NCI-H1105 treated with DMSO at 0.1 percent for 48 hours (cell line): ENCODE data around the gene MARK4.
"Not testable (repeated sequence)": the region's sequence is repeated elsewhere in the genome, so short reads cannot be mapped to it uniquely, and the experiment has no call there.

Experiments
- DNase-seq: peaks from one replicate; lab custom pipeline; 2025; lab: John Stamatoyannopoulos, UW

The MARK4 gene

DNA sequence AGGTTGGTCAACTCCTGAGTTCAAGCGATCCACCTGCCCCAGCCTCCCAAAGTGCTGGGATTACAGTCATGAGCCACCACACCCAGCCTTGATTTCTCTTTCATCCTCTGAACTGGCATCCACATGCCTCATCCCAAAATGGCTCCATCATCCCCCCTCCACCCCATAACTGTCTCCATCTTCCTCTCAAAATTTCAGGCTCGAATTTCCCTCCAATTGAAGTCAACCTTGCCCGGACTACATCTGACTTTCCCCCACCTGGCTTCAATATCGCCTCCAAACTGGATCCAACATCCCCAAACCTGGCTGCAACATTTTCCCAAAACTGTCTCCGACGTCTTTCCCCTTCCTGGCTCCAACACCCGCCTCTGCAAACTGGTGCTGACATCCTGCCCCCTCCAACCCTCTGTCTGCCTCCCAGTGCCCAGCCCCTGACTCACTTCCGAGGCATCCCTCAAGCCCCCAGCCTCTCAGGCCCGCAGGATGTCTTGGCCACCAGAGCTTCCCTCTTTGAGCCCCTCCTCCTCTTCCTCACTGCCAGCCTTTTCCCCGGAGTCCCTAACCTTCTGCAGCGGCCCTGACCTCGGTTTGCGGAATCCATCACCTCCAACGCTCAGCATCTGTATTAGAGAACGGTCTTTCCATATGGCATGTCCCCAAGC is 6.8 kb upstream of the MARK4 start:
- no peak for DNase-seq

DNA sequence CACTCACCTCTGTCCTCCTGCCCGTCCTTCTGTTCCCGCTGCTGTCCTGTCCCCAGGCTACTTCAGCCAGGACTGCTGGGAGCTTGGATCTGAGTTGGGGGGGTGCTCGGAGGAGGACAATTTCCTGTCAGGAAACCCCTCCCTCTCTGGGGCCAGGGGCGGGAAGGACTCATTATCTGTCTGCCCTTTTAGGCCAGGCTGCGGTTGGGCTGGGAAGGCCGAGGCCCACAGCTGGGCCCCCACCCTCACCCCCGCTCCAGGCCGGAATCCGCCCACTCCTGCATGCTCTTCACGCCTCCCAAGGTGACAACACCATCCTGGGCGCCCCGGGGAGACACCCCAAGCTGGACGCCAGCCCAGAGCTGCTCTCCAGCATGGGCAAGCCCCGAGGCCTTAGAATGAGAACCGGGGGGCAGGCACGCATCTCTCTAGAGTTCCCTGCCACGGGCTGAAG is 5.7 kb upstream of the MARK4 start, which contains the start of gene EXOC3L2:
TSS of gene EXOC3L2 (minus strand) at position 74 of the 454 bp plus-strand sequence. CDS start 6,362 bp downstream, outside the sequence.
- no peak for DNase-seq

DNA sequence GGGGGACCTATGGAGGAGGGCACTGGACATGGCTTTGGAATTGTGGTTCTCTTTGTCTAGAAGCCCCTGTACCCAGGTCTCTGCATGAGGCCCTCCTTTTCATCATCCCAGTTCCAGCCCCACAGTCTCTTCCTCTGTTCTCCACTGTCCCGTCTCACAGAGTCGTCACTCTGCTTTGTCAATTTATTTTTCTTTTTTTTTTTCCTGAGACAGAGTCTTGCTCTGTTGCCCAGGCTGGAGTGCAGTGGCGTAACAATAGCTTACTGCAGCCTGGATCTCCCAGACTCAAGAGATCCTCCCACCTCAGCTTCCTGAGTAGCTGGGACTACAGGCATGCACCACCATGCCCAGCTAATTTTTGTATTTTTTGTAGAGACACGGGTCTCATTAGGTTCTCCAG is 5.2 kb upstream of the MARK4 start:
- DNase-seq = no peak

DNA sequence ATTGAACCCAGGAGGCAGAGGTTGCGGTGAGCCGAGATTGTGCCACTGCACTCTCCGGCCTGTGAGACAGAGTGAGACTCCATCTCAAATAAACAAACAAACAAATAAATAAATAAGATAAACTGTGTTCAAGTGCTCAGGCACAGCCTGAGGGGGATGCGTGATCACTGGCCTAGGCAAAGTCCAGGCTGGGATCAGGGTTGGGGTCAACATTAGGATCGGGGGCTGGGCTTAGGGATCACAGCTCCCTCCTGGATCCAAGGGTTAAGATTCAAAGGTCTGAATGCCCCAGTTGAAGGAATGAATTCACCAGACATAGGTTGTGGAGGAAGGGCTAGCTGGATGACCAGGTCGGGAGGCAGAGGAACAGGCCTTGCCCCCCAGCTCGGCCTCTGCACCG is 3.9 kb upstream of the MARK4 start:
- DNase-seq = no peak

DNA sequence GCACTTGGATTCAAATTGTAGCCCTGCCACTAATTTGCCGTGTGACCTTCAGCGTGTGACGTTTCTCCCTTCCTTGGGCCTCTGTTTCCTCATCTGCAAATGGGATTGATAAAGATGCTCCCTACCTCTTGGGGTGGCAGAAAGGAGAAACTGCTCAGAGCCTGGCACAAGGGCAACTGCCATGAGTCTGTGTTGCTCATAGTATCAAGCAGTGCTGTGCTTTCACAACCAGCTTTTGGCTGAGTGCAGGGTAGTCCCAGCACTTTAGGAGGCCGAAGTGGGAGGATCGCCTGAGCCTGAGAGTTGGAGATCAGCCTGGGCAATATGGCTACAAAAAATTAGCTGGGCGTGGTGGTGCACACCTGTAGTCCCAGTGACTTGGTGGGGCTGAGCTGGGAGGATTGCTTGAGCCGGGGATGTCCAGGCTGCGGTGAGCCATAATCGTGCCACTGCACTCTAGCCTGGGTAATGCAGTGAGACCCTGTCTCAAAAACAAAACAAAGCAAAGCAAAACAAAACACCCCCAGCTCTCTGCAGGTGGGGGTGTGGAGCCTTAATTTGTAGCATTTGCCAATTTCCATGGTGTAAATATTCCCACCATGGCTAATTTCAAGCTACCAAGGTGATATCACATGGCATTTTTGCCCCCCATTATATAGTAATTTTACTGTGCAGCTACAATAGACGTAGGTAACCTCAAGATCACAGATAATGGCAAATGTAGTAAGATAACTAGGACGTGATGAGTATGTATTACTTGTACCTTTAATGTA is 1.6 kb upstream of the MARK4 start:
- DNase-seq = no peak

DNA sequence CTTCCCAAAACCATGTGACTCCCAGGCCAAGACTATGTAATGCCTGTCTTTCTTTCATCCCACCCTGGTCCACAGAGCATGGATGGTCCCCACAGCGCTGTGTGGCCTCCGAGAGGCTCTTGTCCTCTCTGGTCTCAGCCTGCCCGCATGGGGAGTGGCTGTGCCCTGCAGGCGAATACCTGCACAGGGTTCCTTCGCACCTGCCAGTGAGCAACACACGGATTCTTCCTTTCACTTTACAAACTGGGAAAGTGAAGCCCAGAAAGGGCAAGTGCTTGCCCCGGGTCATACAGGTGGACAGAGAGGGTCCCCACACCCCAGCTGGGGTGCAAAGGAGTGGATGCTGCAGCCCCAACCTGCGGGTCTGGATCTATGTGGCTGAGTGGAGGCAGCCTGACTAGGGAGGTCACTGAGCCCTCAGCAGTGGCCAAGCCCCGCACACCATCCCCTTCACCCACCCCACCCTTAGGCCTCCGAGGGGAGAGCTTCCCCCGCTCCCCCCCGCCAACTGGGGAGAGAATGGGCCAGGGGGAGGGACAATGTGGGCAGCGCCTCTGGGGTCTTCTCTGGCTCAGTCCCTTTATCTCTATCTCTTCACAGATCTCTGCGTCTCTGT is 747 bp upstream of the MARK4 start:
- DNase-seq = peak; percentile 7

DNA sequence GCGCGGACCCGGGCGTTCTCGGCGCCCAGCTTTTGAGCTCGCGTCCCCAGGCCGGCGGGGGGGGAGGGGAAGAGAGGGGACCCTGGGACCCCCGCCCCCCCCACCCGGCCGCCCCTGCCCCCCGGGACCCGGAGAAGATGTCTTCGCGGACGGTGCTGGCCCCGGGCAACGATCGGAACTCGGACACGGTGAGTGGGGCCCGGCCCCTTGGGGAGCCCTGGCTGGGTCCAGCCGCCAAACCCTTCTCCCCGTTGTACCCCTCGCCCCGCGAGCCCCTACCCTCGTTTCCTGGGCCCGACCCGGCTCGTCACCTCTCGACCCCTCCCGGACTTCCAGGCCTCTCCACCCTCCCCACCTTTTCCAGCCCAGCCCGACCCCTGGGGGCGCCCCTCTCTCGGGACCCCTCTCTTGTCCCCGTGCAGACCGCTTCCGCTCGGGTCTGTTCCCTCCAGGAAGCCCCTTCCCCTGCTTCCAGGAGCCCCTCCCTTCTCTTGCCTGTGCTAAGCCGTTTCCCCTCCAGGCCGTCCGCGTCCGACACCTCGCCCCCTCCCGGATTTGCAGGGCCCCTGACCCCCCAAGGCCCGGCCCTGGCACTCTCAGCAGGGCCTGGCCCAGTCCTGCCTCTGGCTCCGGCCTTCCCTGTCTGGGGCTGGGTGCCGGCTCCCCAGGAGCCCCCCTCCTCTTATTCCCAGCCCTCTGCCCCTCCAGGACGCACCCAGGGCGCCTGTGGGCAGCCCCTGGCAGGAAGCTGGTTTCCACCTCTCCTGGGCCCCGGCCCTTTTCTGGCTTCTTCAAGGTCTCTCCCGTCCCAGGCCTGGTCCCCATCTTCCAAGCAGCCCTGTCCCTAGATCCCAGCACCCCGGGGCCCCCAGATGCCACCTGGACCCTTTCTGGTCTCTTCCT is 632 bp downstream of the MARK4 start:
- DNase-seq = no peak

DNA sequence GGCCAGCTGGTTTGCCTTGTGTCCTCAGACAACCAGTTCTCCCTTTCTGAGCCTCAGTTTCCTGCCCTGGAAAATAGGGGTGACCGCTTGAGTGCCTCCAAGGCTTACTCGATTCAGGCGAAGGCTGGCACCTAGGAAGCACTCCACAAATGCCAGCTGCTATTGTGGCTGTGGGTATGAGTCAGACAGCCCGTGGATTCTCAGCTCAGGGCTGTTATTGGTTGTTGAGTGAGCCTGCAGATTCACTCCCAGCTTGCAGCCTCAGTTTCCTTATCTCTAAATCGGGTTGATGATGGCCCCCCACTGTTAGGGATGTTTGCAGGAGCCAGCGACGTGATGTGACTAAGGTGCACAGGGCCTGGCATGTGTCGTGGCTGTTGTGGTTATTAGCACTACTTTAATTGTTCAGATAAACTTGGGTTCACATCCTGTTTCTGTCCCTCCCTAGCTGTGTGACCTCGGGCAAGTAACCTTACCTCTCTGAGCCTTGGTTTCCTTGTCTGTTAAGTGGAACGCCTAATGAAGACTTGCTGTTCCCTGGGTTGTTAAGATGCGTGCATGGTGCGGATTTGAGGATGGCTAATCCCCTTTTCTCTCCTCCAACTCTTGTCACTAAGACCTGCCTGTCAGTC is 2.4 kb downstream of the MARK4 start:
- DNase-seq = no peak

DNA sequence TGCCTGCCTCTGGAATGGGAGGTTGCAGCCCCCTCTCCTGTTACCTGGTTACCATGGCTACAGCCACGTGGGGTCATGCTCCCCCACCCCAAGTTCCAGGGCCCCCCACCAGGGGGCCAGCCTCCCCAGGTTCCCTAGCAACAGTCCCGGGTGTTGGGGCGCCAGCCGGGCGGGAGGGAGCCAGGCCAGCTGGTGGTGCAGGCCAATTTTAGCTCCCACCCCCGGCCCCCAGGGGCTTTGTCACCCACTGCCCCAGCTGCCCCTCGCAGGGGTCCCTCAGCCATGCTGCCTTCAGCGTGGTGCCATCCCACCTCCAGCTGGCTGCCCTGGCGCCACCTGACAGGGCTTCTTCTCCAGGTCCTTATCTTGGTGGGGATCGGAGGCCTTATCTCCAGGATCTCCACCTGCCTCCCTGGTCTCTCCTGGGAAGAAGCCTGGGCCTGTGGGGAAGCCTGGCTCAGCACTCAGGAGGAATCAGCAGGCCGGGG is 3.0 kb downstream of the MARK4 start:
- DNase-seq = no peak

DNA sequence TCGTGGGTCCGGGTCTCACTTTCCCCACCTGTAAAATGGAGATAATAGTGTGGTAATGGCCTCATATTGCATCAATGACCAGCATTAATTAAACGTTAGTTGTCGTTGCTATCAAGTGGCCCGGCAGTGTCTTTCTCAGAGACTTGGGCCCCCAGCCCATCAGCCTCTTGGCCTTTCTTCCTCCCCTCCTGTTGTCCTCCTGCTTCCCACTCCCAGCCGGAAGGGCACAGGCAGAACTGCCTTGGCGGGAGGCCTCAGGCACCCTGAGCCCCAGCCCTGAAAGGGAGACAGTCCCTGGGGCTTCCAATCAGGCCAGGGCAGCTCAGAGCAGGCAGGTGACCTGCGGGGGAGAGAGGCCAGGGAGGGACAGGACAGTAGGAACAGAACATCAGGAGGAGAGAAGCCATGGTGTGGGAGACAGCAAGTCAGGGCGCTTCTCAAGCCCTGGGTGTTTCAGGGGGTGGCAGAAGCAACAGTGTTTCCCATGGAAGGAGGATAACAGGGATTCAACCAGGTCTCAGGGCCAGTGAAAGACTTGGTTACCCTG is 4.6 kb downstream of the MARK4 start:
- DNase-seq = no peak

DNA sequence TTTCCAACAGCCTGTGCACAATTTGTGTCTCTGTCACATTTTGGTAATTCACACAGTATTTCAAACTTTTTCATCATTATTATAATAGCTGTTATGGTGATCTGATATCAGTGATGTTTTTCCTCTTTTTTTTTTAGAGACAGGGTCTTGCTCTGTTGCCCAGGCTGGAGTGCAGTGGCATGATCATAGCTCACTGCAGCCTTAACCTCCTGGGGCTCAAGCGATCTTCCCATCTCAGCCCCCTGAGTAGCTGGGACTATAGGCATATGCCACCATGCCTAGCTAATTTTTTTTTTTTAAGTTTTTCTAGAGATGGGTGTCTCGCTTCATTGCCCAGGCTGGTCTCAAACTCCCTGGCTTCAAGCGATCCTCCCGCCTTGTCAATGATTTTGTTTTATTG is 5.8 kb downstream of the MARK4 start:
- no peak for DNase-seq

DNA sequence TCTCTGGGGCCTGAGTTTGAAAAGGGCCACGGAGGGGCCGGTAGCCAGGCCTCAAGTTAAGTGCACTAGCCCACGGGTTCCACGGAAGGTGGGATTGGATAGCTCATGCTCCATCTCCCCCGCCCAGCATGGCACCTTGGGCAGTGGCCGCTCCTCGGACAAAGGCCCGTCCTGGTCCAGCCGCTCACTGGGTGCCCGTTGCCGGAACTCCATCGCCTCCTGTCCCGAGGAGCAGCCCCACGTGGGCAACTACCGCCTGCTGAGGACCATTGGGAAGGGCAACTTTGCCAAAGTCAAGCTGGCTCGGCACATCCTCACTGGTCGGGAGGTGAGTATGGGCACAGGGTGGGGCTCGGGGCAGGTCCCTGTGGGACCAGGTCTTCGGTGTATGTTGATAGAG is 7.8 kb downstream of the MARK4 start:
- DNase-seq = no peak

DNA sequence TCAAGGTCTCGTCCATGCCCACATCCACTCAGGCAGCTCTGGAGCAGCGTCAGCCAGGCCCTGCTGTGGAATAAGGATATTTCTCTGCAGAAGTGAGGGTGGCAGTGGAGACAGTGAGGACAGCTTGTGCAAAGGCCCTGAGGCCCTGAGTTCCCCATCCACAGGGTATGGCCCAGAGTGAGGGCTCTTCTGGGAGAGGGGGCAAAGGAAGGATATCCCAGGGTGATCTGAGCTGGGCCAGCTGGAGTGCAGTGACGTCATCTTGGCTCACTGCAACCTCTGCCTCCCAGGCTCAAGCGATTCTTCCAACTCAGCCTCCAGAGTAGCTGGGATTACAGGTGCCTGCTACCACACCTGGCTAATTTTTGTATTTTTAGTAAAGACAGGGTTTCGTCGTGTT is 11.5 kb downstream of the MARK4 start:
- no peak for DNase-seq

DNA sequence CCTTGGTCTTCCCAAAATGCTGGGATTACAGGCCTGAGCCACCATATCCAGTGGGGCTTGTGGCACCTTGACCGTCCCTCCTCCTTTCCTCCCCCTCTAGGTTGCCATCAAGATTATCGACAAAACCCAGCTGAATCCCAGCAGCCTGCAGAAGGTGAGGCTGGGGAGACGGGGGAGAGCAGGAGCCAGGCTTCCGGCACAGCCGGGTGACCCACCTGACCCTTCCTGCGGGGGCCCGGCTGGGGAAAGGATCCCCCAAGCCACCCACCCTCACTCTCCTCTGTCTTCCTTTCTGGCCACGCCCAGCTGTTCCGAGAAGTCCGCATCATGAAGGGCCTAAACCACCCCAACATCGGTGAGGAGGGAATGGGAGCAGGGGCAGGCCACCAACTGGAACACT is 11.9 kb downstream of the MARK4 start:
- no peak for DNase-seq

DNA sequence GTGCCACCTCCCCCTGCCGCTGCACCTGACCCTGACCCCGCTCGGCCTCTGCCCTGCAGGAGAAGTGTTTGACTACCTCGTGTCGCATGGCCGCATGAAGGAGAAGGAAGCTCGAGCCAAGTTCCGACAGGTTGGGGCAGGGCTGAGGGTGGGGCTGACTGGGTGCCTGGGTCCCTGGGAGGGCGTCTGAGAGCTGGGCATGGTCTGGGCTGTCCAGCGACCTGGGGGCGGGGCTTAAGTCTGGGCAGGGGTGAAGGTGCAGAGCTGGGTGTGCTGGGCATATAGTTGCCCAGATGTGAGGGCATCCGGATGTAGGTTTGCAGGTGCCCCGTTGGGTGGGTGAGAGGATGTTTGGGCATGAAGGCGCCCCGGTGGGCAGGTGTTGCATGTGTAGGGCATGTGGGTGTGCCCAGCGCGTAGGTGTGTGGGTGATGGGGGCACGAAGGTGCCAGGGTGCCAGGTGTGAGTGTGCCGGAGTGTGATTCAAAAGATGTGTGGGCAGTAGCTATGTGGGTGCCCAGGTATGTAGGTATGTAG is 13.8 kb downstream of the MARK4 start:
- no peak for DNase-seq

DNA sequence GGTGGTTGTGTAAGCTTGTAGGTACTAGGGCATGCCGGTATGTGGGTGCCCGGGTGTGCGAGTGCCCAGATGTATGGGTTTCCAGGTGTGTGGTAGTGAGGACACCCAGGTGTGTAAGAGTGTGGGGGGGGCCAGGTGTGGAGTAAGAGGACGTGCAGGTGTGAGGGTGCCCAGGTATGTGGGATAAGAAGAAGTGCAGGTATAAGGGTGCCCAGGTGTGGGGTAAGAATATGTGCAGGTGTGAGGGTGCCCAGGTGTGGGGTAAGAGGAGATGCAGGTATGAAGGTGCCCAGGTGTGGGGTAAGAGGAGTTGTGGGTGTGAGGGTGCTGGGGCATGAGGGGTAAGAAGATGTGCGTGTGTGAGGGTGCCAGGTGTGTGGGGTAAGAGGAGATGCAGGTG is 14.3 kb downstream of the MARK4 start:
- no peak for DNase-seq

DNA sequence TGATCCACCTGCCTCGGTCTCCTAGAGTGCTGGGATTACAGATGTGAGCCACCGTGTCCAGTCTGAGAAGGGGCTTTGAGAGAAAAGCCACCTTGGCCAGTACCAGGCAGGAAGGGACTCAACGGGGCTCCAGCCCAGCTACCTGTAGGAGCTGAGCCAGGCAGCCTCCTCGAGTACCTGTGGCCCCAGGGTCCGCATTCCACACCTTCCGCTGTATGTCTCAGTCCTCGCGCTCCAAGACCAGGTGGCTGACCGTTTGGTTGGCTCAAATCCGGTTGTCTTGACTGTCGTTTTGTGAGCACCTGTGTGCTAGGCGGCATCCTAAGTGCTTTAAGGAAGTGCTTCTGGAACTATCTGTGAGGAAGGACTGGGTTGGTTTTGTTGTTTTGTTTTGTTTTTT is 16.2 kb downstream of the MARK4 start:
- no peak for DNase-seq

DNA sequence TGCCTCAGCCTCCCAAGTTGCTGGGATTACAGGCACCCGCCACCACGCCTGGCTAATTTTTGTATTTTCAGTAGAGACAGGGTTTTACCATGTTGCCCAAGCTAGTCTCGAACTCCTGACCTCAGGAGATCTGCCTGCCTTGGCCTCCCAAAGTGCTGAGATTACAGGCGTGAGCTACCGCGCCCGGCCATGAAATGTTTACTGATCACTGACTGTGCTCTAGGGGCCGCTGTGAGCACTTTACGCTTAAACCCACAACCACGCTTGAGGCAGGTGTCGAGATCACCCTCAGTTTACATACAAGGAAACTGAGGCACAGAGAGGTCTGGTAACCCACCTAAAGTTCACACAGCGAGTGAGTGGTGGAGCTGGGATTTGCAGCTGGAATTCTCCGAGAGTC is 18.9 kb downstream of the MARK4 start:
- not testable (repeated sequence) for DNase-seq

DNA sequence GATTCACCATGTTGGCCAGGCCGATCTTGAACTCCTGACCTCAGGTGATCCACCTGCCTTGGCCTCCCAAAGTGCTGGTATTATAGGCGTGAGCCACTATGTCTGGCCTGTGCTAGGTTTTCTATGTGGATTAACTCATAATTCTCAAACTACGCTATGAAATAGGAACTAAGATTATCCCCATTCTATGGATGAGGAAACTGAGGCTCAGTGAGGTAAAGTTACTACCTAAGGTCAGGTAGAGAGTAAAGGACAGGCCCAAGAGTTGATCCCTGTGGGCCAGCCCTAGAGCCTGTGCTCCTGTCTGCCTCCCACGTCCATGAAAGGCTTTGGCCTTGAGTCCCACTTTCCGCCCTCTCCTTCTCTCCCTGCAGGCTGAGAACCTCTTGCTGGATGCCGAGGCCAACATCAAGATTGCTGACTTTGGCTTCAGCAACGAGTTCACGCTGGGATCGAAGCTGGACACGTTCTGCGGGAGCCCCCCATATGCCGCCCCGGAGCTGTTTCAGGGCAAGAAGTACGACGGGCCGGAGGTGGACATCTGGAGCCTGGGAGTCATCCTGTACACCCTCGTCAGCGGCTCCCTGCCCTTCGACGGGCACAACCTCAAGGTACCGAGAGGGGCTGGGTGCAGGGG is 20.1 kb downstream of the MARK4 start:
- no peak for DNase-seq

DNA sequence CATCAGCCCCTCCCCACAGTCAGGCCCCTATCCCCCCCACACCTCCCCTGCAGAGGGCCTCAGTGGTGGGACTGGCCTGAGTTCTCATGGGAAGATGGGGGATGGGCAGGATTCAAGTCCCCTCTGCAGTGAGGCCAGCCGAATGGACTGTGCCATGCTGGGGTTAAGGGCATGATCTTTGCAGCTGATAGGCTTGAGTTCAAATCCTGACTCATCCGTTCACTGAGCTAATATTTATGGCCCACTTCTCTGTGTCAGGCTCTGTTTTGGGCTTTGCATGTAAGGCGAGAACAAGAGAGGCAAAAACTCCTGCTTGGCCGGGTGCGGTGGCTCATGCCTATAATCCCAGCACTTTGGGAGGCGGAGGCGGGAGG is 20.7 kb downstream of the MARK4 start:
- no peak for DNase-seq

DNA sequence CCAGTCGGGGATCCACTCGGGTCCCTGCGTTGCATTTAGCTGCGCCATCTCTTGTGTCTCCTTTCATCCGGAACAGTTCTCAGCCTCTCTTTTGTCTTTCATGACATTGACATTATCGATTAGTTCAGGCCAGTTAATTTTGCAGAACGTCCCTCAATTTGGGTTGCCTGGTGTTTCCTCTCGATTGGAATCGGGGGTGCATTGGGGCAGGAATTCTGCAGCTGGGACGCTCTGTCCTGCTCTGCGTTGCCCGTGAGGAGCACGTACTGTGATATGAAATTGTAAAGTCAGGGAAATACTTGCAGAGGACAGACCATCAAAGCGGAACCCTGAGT is 22.4 kb downstream of the MARK4 start:
- no peak for DNase-seq
